HepG2 (cell line): ENCODE results near the gene DENND1C. TPM values are rescaled to one million over a fixed set of nuclear protein-coding genes. Genes with fewer than 3 reads are reported as not detected.
A peak's percentile ranks its signal among the peaks of the same experiment; 100 is the strongest.

Source experiments
- DR1 ChIP-seq: sonication (generic); formaldehyde crosslinking; IDR thresholded peaks from 2 replicates; pipeline ENCODE4 v1.8.0; 2021; ENCODE audit warnings: mild to moderate bottlenecking, missing genetic modification reagents, inconsistent platforms
- ERF ChIP-seq: IDR thresholded peaks from 2 replicates; pipeline ENCODE4 v1.6.1; 2018; ENCODE audit warnings: missing biosample characterization, missing genetic modification reagents
- GLMP ChIP-seq: sonication (generic); formaldehyde crosslinking; IDR thresholded peaks from 2 replicates; pipeline ENCODE4 v1.9.0; 2021; ENCODE audit warnings: missing genetic modification reagents, mild to moderate bottlenecking, borderline replicate concordance
- KIAA2018 ChIP-seq: sonication (generic); formaldehyde crosslinking; IDR thresholded peaks from 2 replicates; pipeline ENCODE4 v1.5.0; 2020; ENCODE audit warnings: mild to moderate bottlenecking, missing genetic modification reagents, borderline replicate concordance
- NFE2 ChIP-seq: sonication (generic); formaldehyde crosslinking; IDR thresholded peaks from 2 replicates; pipeline ENCODE4 v1.4.0; 2020; ENCODE audit warnings: missing genetic modification reagents
- NPAS2 ChIP-seq: sonication (generic); formaldehyde crosslinking; IDR thresholded peaks from 2 replicates; pipeline ENCODE4 v1.8.0; 2022; ENCODE audit warnings: mild to moderate bottlenecking, missing genetic modification reagents, borderline replicate concordance
- NR2C2 ChIP-seq: sonication (generic); formaldehyde crosslinking; IDR thresholded peaks from 2 replicates; pipeline ENCODE4 v1.4.0; 2020; ENCODE audit warnings: missing genetic modification reagents, mild to moderate bottlenecking, moderate library complexity, borderline replicate concordance
- ZNF121 ChIP-seq: sonication (generic); formaldehyde crosslinking; IDR thresholded peaks from 2 replicates; pipeline ENCODE4 v1.5.0; 2020; ENCODE audit warnings: mild to moderate bottlenecking, missing genetic modification reagents
- ZNF318 ChIP-seq: sonication (generic); formaldehyde crosslinking; IDR thresholded peaks from 2 replicates; pipeline ENCODE4 v1.4.0; 2020; ENCODE audit warnings: mild to moderate bottlenecking, missing genetic modification reagents
- ZNF34 ChIP-seq: sonication (generic); formaldehyde crosslinking; IDR thresholded peaks from 2 replicates; pipeline ENCODE4 v1.4.0; 2020; ENCODE audit warnings: mild to moderate bottlenecking, missing genetic modification reagents, borderline replicate concordance
- polyA plus RNA-seq, 8 experiments: library from polyadenylated mRNA; depleted of rRNA in 3 of 8; stranded (reverse) in 7 of 8; unstranded in 1 of 8; fragments of >200 nt; fragmentation: Illumina TruSeq in 4 of 8; extraction: Trizol in 4 of 8; gene quantifications; 2 replicates each; pipeline versions ENCODE4 v1.2.1 to v1.2.3, GENCODE V29; 2011 to 2016; ENCODE audit warnings: low read depth in 4 of 8, missing spikeins in 1 of 8, mixed read lengths in 1 of 8; ENCODE audit not compliant: insufficient read depth in 1 of 8
- total RNA-seq, 5 experiments: library from RNA; depleted of rRNA; stranded (reverse); fragments of >200 nt; fragmentation: Illumina TruSeq; extraction: Trizol; gene quantifications; 2 replicates each; pipeline ENCODE4 v1.2.3, GENCODE V29; 2016; ENCODE audit warnings: low read depth in 1 of 5

DENND1C gene
- total and polyA plus RNA-seq, 2 of the 13 experiments (the other 11 are each of a cell fraction or from before 2014, with no cell fraction given): 0.04 to 0.73 TPM

- no peak for TF ChIP-seq ZNF318
- no peak for TF ChIP-seq DR1 (CRISPR knock-in tag)
- no peak for TF ChIP-seq ZNF34 (CRISPR knock-in tag)
- TF ChIP-seq ZNF121 (CRISPR knock-in tag): no peak
- TF ChIP-seq KIAA2018 (CRISPR knock-in tag): no peak
- TF ChIP-seq NFE2 (CRISPR knock-in tag): no peak
- no peak for TF ChIP-seq NR2C2 (CRISPR knock-in tag)
- TF ChIP-seq ERF (CRISPR knock-in tag): peak; percentile 57; the same call in 1 of the 2 replicates
- no peak for TF ChIP-seq NPAS2
- TF ChIP-seq GLMP (CRISPR knock-in tag): no peak
Measured at GRCh38 chr19:6509118-6509971, 27.8 kb upstream of the DENND1C start (continued).
